ENCODE results near the gene NDUFA6. TPM values are rescaled to one million over a fixed set of nuclear protein-coding genes. Genes with fewer than 3 reads are reported as not detected.
"Not testable (repeated sequence)": the region's sequence is repeated elsewhere in the genome, so short reads cannot be mapped to it uniquely, and the experiment has no call there.

NDUFA6 gene
- total and polyA plus RNA-seq, 10 of the 15 experiments (the other 5 are each of a cell fraction or from before 2014, with no cell fraction given) = 85.9 to 511 (median 128) TPM

DNA sequence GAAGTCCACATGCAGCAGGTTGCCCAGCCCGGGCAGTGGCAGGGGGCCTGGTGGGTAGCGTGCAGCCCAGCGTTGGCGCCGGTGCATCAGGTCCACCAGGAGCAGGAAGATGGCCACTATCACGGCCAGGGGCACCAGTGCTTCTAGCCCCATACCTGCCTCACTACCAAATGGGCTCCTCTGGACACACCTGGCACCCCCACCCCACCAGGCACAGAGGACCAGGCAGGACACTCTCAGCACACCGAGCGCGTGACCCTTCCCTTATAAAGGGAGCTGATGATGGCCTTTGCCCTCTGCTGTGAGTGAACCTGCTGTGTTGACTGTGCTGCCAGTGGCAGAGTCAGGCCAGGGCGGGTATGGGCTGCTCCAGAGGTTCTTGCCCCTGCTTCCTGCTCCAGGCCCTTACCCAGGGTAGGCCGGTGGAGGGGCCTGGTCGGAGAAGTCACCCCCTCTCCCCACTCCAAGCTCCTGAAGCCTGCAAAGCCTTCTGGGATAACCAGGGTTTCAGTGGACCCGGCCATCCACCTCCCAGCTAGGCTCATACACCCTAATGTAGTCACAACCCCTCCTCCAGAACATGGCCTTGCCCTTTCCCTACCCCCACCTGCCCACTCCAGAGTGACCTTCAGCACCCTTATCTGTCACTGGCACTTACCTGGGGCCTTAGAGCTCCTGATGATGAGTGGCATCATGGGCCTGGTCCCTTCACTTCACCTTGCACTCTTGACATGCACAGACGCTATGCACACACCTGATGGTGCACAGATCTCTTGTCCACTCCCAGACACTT is 40.3 kb upstream of the NDUFA6 start, which contains the start of gene CYP2D6:
Gene CYP2D6, minus strand, starts transcription at position 172 of the 793 bp plus-strand sequence. Its CDS starts 19 bp downstream, at position 153.
- intact Hi-C loops (cut with micrococcal nuclease; ENCODE audit: unreplicated experiment); ATAC-seq; FAIRE-seq; H3K27me3 ChIP-seq (replicated peaks in 1 of 2; ENCODE audit: control insufficient read depth in 2 of 2, insufficient read depth in 2 of 2, low read length in 1 of 2); H2AFZ ChIP-seq (ENCODE audit: control insufficient read depth, low read depth, low read length); H3K4me1 ChIP-seq (ENCODE audit: control insufficient read depth, insufficient read depth, low read length); POLR2A ChIA-PET; H3K4me3 ChIP-seq; H3K79me2 ChIP-seq (ENCODE audit: control insufficient read depth, insufficient read depth, low read length); in situ Hi-C loops (cut with MboI); H4K20me1 ChIP-seq (ENCODE audit: control insufficient read depth, insufficient read depth); SMC1A ChIA-PET (ENCODE audit: uncharacterized antibody, unreplicated experiment); H3K9ac ChIP-seq (ENCODE audit: control insufficient read depth, insufficient read depth, low read length); H3K27ac ChIP-seq (ENCODE audit: control insufficient read depth, insufficient read depth); DNase-seq (ENCODE audit: low read depth, low spot score); CTCF ChIA-PET; H3K36me3 ChIP-seq (ENCODE audit: control insufficient read depth in 2 of 2, insufficient read depth in 2 of 2, low read length in 1 of 2); RAD21 ChIA-PET (ENCODE audit: unreplicated experiment); BruUV-seq (replicated peaks); H3K9me3 ChIP-seq (replicated peaks; ENCODE audit: control insufficient read depth, insufficient read depth, low read length); H3K4me2 ChIP-seq (ENCODE audit: control insufficient read depth, insufficient read depth): not testable (repeated sequence)
- 61% methylated on average over 14 of the region's 14 CpGs for WGBS (ENCODE audit: insufficient coverage, insufficient replicate concordance, low lambda C conversion rate, missing lambda C conversion rate)

DNA sequence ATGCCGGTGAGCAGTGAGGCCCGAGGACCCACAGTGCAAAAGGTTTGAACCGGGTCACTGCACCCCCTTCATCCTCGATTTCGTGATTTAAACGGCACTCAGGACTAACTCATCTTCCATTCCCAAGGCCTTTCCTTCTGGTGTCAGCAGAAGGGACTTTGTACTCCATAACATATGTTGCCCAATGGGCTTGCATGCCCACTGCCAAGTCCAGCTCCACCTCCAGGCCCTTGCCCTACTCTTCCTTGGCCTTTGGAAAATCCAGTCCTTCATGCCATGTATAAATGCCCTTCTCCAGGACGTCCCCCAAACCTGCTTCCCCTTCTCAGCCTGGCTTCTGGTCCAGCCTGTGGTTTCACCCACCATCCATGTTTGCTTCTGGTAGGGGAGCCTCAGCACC is 39.6 kb upstream of the NDUFA6 start:
- H4K20me1 ChIP-seq (ENCODE audit: control insufficient read depth, insufficient read depth); SMC1A ChIA-PET (ENCODE audit: uncharacterized antibody, unreplicated experiment); H3K4me3 ChIP-seq; H3K4me1 ChIP-seq (ENCODE audit: control insufficient read depth, insufficient read depth, low read length); in situ Hi-C loops (cut with MboI); H3K9ac ChIP-seq (ENCODE audit: control insufficient read depth, insufficient read depth, low read length); DNase-seq (ENCODE audit: low read depth, low spot score); RAD21 ChIA-PET (ENCODE audit: unreplicated experiment); ATAC-seq; H3K4me2 ChIP-seq (ENCODE audit: control insufficient read depth, insufficient read depth); H2AFZ ChIP-seq (ENCODE audit: control insufficient read depth, low read depth, low read length); H3K79me2 ChIP-seq (ENCODE audit: control insufficient read depth, insufficient read depth, low read length); H3K36me3 ChIP-seq (ENCODE audit: control insufficient read depth in 2 of 2, insufficient read depth in 2 of 2, low read length in 1 of 2); H3K27ac ChIP-seq (ENCODE audit: control insufficient read depth, insufficient read depth); H3K27me3 ChIP-seq (replicated peaks in 1 of 2; ENCODE audit: control insufficient read depth in 2 of 2, insufficient read depth in 2 of 2, low read length in 1 of 2); intact Hi-C loops (cut with micrococcal nuclease; ENCODE audit: unreplicated experiment); BruUV-seq (replicated peaks); H3K9me3 ChIP-seq (replicated peaks; ENCODE audit: control insufficient read depth, insufficient read depth, low read length); FAIRE-seq; POLR2A ChIA-PET; CTCF ChIA-PET: not testable (repeated sequence)
- 0% methylated on average over 1 of the region's 7 CpGs for WGBS (ENCODE audit: insufficient coverage, insufficient replicate concordance, low lambda C conversion rate, missing lambda C conversion rate)

DNA sequence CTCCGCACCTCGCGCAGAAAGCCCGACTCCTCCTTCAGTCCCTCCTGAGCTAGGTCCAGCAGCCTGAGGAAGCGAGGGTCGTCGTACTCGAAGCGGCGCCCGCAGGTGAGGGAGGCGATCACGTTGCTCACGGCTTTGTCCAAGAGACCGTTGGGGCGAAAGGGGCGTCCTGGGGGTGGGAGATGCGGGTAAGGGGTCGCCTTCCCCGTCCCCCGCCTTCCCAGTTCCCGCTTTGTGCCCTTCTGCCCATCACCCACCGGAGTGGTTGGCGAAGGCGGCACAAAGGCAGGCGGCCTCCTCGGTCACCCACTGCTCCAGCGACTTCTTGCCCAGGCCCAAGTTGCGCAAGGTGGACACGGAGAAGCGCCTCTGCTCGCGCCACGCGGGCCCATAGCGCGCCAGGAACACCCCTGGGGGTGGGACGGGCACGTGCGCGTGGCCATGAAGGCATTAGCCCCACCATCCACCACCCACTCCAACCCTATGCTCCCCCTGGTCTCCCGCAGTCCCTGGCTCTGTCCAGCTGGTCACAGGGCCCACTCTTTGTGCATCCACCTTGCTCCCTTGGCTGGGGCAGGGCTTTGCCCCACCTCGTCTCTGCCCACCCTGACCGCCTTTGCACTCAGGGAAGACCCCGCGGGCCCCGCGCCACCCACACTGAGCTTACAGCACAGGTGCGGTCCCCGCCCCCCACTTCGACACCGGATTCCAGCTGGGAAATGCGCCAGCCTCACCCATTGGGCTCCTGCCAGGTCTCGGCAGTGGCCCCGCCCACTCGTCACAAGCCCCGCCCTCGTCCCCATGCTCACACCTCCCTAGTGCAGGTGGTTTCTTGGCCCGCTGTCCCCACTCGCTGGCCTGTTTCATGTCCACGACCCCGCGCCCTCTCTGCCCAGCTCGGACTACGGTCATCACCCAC is 38.5 kb upstream of the NDUFA6 start:
- H2AFZ ChIP-seq (ENCODE audit: control insufficient read depth, low read depth, low read length); FAIRE-seq; H3K4me1 ChIP-seq (ENCODE audit: control insufficient read depth, insufficient read depth, low read length); BruUV-seq (replicated peaks); SMC1A ChIA-PET (ENCODE audit: uncharacterized antibody, unreplicated experiment); H3K4me3 ChIP-seq; DNase-seq (ENCODE audit: low read depth, low spot score); H3K4me2 ChIP-seq (ENCODE audit: control insufficient read depth, insufficient read depth); POLR2A ChIA-PET; H3K27me3 ChIP-seq (replicated peaks in 1 of 2; ENCODE audit: control insufficient read depth in 2 of 2, insufficient read depth in 2 of 2, low read length in 1 of 2); H3K79me2 ChIP-seq (ENCODE audit: control insufficient read depth, insufficient read depth, low read length); CTCF ChIA-PET; H3K9me3 ChIP-seq (replicated peaks; ENCODE audit: control insufficient read depth, insufficient read depth, low read length); in situ Hi-C loops (cut with MboI); H3K36me3 ChIP-seq (ENCODE audit: control insufficient read depth in 2 of 2, insufficient read depth in 2 of 2, low read length in 1 of 2); intact Hi-C loops (cut with micrococcal nuclease; ENCODE audit: unreplicated experiment); RAD21 ChIA-PET (ENCODE audit: unreplicated experiment); ATAC-seq; H3K9ac ChIP-seq (ENCODE audit: control insufficient read depth, insufficient read depth, low read length); H4K20me1 ChIP-seq (ENCODE audit: control insufficient read depth, insufficient read depth); H3K27ac ChIP-seq (ENCODE audit: control insufficient read depth, insufficient read depth): not testable (repeated sequence)
- 81% methylated on average over 54 of the region's 65 CpGs for WGBS (ENCODE audit: insufficient coverage, insufficient replicate concordance, low lambda C conversion rate, missing lambda C conversion rate)

- H3K9ac ChIP-seq (ENCODE audit: control insufficient read depth, insufficient read depth, low read length); H3K27me3 ChIP-seq (replicated peaks in 1 of 2; ENCODE audit: control insufficient read depth in 2 of 2, insufficient read depth in 2 of 2, low read length in 1 of 2); ATAC-seq; CTCF ChIA-PET; H2AFZ ChIP-seq (ENCODE audit: control insufficient read depth, low read depth, low read length); intact Hi-C loops (cut with micrococcal nuclease; ENCODE audit: unreplicated experiment); SMC1A ChIA-PET (ENCODE audit: uncharacterized antibody, unreplicated experiment); H3K79me2 ChIP-seq (ENCODE audit: control insufficient read depth, insufficient read depth, low read length); RAD21 ChIA-PET (ENCODE audit: unreplicated experiment); BruUV-seq (replicated peaks); POLR2A ChIA-PET; H3K36me3 ChIP-seq (ENCODE audit: control insufficient read depth in 2 of 2, insufficient read depth in 2 of 2, low read length in 1 of 2); H3K4me1 ChIP-seq (ENCODE audit: control insufficient read depth, insufficient read depth, low read length); H3K4me2 ChIP-seq (ENCODE audit: control insufficient read depth, insufficient read depth); H3K4me3 ChIP-seq; H3K27ac ChIP-seq (ENCODE audit: control insufficient read depth, insufficient read depth); H4K20me1 ChIP-seq (ENCODE audit: control insufficient read depth, insufficient read depth); in situ Hi-C loops (cut with MboI); FAIRE-seq; DNase-seq (ENCODE audit: low read depth, low spot score); H3K9me3 ChIP-seq (replicated peaks; ENCODE audit: control insufficient read depth, insufficient read depth, low read length): not testable (repeated sequence)
- WGBS (ENCODE audit: insufficient coverage, insufficient replicate concordance, low lambda C conversion rate, missing lambda C conversion rate) = 46% methylated on average over 13 of the region's 13 CpGs
These were observed 37.4 kb upstream of the NDUFA6 start for GRCh38 chr22:42128007-42128406.

Measured in GM12878 (cell line).